Measurements from ENCODE around the gene PMCH. TPM values are rescaled to one million over a fixed set of nuclear protein-coding genes. Genes with fewer than 3 reads are reported as not detected.
"Not testable (repeated sequence)": the region's sequence is repeated elsewhere in the genome, so short reads cannot be mapped to it uniquely, and the experiment has no call there.

PMCH gene
- polyA plus RNA-seq, 1 of the 3 experiments (the other 2 are of a cell fraction), result not detected

- Histone ChIP-seq H3K9me3 (no peaks in the 10 kb centered on the region), H3K36me3 (replicated peaks in 1 of 2; ENCODE audit: control insufficient read depth in 1 of 2, insufficient read depth in 2 of 2, low read length in 1 of 2) (peaks cover 3 to 6% of the 10 kb centered on the region in 2 experiments), H3K4me3 (ENCODE audit: low read depth in 2 of 2, low read length in 1 of 2) (no peak overlapping the region), H3K79me2 (ENCODE audit: insufficient read depth) (no peaks in the 10 kb centered on the region), H3K4me2 (no peak overlapping the region), H3K9me2 (no peaks in the 10 kb centered on the region), H4K20me1 (ENCODE audit: insufficient read depth) (no peaks in the 10 kb centered on the region), H3F3A (replicated peaks; ENCODE audit: insufficient read depth) (no peaks in the 10 kb centered on the region), H3K9ac (no peak overlapping the region), H3K27me3 (ENCODE audit: insufficient read depth) (no peaks in the 10 kb centered on the region), H3K27ac (ENCODE audit: low read depth in 2 of 2, low read length in 1 of 2) (no peak overlapping the region), H2AFZ (ENCODE audit: low read depth) (no peak overlapping the region), H3K4me1 (ENCODE audit: control insufficient read depth in 1 of 2, insufficient read depth in 2 of 2, low read depth in 1 of 2, low read length in 1 of 2) (0 out of 4 replicates have a peak, but pooled peaks cover 0 to 3% of the 10 kb centered on the region in 2 experiments)
- no peak for DNase-seq
- WGBS (ENCODE audit: low lambda C conversion rate), result 92% methylated on average over 1 of the region's 1 CpG
- CTCF ChIA-PET, result no interaction called here
- TF ChIP-seq NRF1 (IDR thresholded peaks at IDR 0.05; ENCODE audit: low read depth, low read length), result no peak
- TF ChIP-seq EP300 (IDR thresholded peaks at IDR 0.05; ENCODE audit: borderline replicate concordance in 1 of 2, low read depth in 1 of 2, low read length in 1 of 2), result no peak
- no peak for TF ChIP-seq TEAD4 (IDR thresholded peaks at IDR 0.05; ENCODE audit: borderline replicate concordance, insufficient read depth)
- no peak for TF ChIP-seq IRF3 (IDR thresholded peaks at IDR 0.05; ENCODE audit: low read depth, low read length)
- no peak for TF ChIP-seq GATA2 (CRISPR knock-in tag; IDR thresholded peaks at IDR 0.05)
- no peak for TF ChIP-seq POLR2AphosphoS5 (IDR thresholded peaks at IDR 0.05; ENCODE audit: low read depth, low read length)
- no peak for TF ChIP-seq CTCF (IDR thresholded peaks at IDR 0.05)
- TF ChIP-seq GABPA (IDR thresholded peaks at IDR 0.05; ENCODE audit: low read depth), result no peak
- no peak for TF ChIP-seq PBX3 (IDR thresholded peaks at IDR 0.05)
- no peak for TF ChIP-seq MXI1 (IDR thresholded peaks at IDR 0.05; ENCODE audit: low read depth, low read length)
- no peak for TF ChIP-seq TAF1 (IDR thresholded peaks at IDR 0.05; ENCODE audit: borderline replicate concordance, low read depth, low read length)
- no peak for TF ChIP-seq YY1 (IDR thresholded peaks at IDR 0.05; ENCODE audit: low read depth)
- TF ChIP-seq TCF12 (IDR thresholded peaks at IDR 0.05), result no peak
- no peak for TF ChIP-seq RXRA (IDR thresholded peaks at IDR 0.05; ENCODE audit: borderline replicate concordance, low read depth)
- no peak for TF ChIP-seq FOXJ3 (CRISPR knock-in tag; IDR thresholded peaks at IDR 0.05)
- TF ChIP-seq SMC3 (IDR thresholded peaks at IDR 0.05; ENCODE audit: low read depth, low read length), result no peak
- TF ChIP-seq RFX5 (IDR thresholded peaks at IDR 0.05; ENCODE audit: low read length), result no peak
- no peak for TF ChIP-seq USF2 (IDR thresholded peaks at IDR 0.05; ENCODE audit: borderline replicate concordance, low read depth, low read length)
- no peak for TF ChIP-seq FOSL2 (IDR thresholded peaks at IDR 0.05; ENCODE audit: borderline replicate concordance, low read depth)
- no peak for TF ChIP-seq RCOR1 (IDR thresholded peaks at IDR 0.05; ENCODE audit: low read length)
- POLR2A ChIA-PET, result no interaction called here
Observed at GRCh38 chr12:102163383-102163782, 34.2 kb downstream of the PMCH start.

GRCh38 chr12:102155206-102155605 lies 42.4 kb downstream of the PMCH start:
- whole genome bisulfite sequencing (ENCODE audit: low lambda C conversion rate), result 100% methylated on average over 3 of the region's 3 CpGs

GRCh38 chr12:102147062-102147587 lies 50.5 kb downstream of the PMCH start:
- WGBS (ENCODE audit: low lambda C conversion rate), result 93% methylated on average over 4 of the region's 4 CpGs
- H3K79me2 ChIP-seq (ENCODE audit: insufficient read depth); H3K4me1 ChIP-seq (ENCODE audit: control insufficient read depth in 1 of 2, insufficient read depth in 2 of 2, low read depth in 1 of 2, low read length in 1 of 2); H3K27me3 ChIP-seq (ENCODE audit: insufficient read depth); H3K9me3 ChIP-seq; H3K4me2 ChIP-seq; DNase-seq; H2AFZ ChIP-seq (ENCODE audit: low read depth); H3K4me3 ChIP-seq (ENCODE audit: low read depth in 2 of 2, low read length in 1 of 2); H3K27ac ChIP-seq (ENCODE audit: low read depth in 2 of 2, low read length in 1 of 2); H3K36me3 ChIP-seq (replicated peaks in 1 of 2; ENCODE audit: control insufficient read depth in 1 of 2, insufficient read depth in 2 of 2, low read length in 1 of 2); H3F3A ChIP-seq (replicated peaks; ENCODE audit: insufficient read depth); CTCF ChIA-PET; H4K20me1 ChIP-seq (ENCODE audit: insufficient read depth); H3K9ac ChIP-seq; POLR2A ChIA-PET; H3K9me2 ChIP-seq: not testable (repeated sequence)

More at GRCh38 chr12:102155206-102155605, 42.4 kb downstream of the PMCH start:
- H4K20me1 ChIP-seq (ENCODE audit: insufficient read depth); H3K36me3 ChIP-seq (replicated peaks in 1 of 2; ENCODE audit: control insufficient read depth in 1 of 2, insufficient read depth in 2 of 2, low read length in 1 of 2); H3K4me3 ChIP-seq (ENCODE audit: low read depth in 2 of 2, low read length in 1 of 2); H3K9me3 ChIP-seq; H3F3A ChIP-seq (replicated peaks; ENCODE audit: insufficient read depth); H3K9ac ChIP-seq; POLR2A ChIA-PET; H3K9me2 ChIP-seq; H3K27ac ChIP-seq (ENCODE audit: low read depth in 2 of 2, low read length in 1 of 2); H3K4me1 ChIP-seq (ENCODE audit: control insufficient read depth in 1 of 2, insufficient read depth in 2 of 2, low read depth in 1 of 2, low read length in 1 of 2); H2AFZ ChIP-seq (ENCODE audit: low read depth); H3K4me2 ChIP-seq; H3K79me2 ChIP-seq (ENCODE audit: insufficient read depth); DNase-seq; H3K27me3 ChIP-seq (ENCODE audit: insufficient read depth): not testable (repeated sequence)
- CTCF ChIA-PET, result interaction anchor here (1.2 kb wide), 1 partner anchor 60 kb away, joined by 3 read pairs; no protein-coding TSS in a partner anchor
